ENCODE measurements around the gene WHRN. TPM values are rescaled to one million over a fixed set of nuclear protein-coding genes. Genes with fewer than 3 reads are reported as not detected.

The WHRN gene
- total RNA-seq, 1 experiment from 2014 or later, result 3.5 TPM

DNA sequence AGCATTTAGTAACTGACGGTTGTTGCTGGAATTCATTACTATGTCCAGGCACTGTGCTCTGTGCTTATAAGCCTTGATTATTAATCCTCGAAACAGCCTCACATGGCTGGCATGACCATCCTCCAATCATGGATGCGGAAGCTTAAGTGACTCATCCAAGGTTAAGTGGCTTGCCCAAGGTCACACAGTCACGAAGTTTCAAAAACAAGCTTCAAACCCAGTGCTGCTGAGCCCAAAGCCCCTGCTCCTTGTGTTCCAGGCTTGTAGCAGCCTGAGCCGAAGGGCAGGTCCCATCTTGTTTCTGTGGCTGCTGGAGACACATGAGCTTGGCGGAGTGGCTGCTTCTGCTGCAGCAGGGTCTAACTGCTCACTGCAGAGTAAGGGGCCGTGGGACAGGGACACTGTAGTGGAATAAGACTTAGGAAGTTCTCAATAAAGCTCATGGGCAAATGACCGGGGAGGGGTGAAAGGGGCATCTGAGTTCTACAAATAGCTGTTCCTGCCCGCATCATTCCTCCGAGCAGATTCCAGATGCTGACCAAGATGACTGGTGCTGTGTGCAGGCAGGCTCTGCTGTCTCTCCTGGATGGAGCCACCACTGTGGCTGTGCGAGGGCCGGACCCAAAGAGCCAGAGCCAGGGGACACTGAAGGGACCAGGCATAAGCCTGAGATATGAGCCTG, 32.4 kb downstream of the WHRN start:
- DNase-seq (ENCODE audit: low read depth), result no peak

DNA sequence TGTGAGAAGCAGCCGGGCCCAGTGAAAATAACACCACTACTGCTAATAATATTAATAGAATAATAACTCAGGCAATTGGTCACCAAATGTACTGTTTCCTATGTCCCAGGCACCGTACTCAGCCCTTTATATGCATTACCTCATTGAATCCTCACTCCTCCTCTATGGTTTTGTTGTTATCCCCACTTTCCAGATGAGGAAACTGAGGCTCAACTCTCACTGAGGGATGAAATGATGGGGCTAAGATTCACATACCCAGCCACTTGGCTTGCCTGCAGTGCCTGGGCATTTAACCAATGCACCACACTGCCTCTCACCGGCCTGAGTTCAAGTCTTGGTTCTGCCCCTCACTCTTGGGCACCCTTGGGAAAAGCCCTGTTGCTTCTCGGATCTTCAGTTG, 34.1 kb downstream of the WHRN start:
- no peak for DNase-seq (ENCODE audit: low read depth)

DNA sequence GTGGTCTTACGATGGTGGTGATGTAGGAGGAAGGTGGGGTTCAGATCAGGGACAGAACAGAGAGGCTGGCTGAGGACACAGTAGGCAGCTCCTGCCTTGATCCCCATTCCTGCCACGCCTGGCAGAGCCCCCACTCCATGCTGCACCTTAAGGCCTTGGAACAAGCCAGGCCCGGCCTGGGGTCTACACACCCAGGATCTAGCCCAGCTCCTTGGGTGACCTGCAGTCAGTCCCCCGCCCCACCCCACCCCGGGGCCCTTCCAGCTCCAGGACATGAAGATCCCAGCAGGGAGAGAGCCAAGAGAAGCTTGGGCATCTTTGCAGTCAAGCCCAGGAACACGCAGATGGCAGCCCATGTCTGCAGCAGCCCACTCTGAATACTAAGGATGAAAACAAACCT, 34.7 kb downstream of the WHRN start:
- DNase-seq (ENCODE audit: low read depth), result no peak

DNA sequence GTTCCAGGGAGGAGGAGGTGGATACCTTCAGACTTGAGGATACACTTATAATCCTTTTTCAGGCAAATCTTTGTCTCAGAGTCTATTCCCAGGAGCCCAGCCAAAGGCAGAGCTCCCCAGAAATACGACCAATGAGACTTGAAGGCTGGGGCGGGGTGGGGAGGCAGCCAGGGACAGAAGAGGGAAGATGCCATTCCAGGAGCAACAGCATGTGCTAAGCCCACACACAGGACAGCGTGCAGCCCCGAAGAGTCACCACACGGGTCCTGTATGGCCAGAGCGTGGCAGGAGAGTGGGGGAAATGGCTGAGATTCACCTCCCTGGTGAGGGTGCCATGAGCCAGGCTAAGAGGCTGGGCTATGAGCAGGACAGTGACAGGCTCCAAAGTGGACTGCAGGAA, 35.2 kb downstream of the WHRN start:
- no peak for DNase-seq (ENCODE audit: low read depth)

DNA sequence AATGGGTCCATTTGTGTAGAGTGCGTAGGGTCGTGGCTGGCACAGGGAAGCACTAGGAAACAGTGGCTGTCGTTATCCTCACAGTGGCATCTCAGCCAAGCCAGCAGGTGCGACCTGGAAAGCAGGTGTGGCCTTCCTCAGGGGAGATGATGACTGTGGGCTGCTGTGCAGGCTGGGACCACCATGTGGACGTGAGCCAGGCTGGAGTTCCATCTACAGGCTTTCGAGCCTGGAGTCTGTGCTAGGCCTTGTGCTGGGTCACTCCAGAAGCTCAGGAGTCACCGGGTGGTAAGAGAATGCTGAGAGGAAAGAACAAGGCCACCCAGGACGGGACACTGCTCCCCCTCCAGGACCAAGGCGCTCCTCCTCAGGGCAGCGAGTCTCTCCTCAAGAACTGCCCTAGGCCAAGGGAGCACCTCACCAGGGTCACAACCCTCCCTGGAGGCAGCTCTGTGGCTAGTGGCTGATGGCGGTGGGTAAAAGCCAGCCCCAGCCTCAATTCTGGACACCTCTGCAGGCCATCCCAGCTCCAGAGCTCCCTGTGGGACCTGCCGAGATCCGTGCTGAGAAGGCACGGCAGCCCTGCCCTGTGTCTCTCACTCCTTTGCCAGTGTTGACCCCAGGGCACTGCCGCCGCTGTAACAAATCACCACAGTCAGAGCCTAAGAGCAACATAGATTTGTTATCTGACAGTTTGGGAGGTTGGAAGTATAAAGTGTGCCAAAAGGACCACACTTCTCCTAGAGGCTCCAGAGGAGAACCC, 36.0 kb downstream of the WHRN start:
- no peak for DNase-seq (ENCODE audit: low read depth)

DNA sequence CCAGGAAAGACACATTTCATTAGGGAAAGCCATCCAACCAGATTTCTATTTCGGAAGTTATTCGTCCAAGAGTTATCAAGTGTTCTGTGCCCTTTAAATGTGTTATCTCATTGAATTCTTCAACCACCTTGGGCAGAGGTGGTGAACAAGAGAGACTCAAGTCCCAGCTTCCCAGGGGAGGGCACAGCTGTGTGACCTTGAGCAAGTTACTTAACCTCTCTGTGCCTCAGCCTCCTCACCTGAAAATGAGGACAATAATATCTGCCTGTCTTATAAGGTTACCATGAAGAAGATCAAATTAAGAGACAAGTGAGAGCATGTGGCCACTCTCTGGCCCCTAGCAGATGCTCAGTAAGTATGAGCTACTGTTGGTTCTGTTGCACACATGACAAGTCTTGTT, 37.4 kb downstream of the WHRN start:
- DNase-seq (ENCODE audit: low read depth), result no peak

DNA sequence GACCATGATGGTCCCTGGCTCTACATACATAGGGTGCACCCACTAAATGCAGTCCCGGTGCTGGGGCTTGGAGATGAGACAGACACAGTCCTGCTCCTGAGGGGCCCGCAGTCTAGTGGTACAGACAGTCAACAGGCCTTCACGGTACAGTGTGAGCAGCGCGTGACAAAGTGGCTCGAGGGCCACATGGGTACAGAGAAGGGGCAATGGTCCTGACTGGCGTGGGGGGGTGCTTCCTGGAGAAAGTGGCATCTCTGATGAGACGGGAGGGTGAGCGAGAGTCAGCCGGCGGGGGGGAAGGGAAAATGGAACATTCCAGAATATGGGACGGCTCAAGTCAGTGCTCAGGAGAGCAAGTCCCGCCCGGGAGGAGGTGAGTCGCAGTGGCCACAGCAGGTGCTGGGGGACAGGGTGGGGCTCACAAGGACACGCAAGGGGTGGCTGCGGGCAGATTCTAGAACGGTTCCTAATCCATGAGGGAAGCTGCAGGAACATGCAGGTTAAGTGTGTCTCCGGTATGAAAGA, 38.0 kb downstream of the WHRN start:
- DNase-seq (ENCODE audit: low read depth), result no peak

DNA sequence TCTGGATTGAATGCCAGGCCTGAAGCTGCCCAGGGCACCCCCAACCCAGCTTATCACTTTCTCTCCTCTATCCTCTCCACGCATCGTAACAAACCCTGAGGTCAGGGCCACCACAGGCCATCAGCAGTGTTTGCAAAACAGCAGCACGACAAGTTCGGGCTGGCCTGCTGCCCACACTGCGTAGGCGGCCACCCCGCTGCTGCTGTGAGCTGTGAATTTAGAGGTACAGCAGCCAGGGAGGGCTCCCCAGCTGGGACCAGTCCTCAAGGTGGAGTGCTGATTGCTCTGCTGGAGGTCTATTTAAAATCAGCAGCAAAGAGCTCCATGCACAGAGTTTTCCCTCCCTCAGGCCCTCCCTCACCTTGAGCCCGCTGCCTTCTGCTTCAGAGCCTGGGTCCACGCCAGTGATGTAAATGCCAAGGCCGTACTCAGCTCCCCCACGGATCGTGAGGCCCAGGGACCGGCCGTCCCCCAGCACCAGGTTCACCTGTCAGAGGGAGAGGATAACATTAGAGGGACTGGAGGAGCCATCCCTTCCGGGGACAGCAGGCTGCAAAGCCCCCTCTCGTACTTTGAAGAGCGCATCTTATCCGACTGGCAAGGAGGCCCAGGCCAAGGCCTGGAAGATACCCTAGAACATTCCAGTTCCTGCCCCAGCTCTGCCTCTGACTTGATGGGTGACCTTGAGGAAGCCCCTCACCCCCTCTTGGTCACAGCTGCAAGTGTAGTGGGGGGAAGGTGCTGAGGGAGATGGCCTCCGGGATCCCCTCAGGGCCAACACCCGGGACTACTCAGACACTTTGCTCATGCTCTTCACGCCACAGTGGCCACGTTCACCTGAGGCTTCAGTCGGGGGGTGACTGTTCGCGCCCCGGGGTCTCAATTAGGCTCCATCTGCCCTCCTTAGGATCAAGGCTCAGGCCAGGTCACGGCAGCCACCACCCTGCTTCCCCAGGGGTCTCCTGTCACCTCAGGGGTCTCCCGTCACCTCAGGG, 39.1 kb downstream of the WHRN start:
- no peak for DNase-seq (ENCODE audit: low read depth)

DNA sequence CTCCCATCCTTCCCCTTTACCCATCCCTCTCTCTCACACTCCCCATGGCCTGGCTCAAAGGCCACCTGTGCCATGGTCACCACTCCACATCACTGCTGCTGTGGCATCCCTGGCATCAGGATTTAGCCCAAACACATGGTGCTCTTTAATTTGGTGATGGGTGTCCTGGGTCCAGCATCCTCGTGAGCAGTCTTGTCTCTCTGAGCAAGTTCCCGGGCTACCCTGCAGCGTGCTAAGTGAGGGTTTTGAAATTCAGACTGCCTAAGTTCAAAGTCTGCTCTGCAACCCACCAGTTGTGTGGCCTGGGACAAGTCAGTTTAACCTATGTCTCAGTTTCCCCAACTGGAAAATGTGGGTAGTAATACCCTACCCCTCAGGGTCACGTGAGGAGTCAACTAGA, 39.9 kb downstream of the WHRN start:
- no peak for DNase-seq (ENCODE audit: low read depth)

DNA sequence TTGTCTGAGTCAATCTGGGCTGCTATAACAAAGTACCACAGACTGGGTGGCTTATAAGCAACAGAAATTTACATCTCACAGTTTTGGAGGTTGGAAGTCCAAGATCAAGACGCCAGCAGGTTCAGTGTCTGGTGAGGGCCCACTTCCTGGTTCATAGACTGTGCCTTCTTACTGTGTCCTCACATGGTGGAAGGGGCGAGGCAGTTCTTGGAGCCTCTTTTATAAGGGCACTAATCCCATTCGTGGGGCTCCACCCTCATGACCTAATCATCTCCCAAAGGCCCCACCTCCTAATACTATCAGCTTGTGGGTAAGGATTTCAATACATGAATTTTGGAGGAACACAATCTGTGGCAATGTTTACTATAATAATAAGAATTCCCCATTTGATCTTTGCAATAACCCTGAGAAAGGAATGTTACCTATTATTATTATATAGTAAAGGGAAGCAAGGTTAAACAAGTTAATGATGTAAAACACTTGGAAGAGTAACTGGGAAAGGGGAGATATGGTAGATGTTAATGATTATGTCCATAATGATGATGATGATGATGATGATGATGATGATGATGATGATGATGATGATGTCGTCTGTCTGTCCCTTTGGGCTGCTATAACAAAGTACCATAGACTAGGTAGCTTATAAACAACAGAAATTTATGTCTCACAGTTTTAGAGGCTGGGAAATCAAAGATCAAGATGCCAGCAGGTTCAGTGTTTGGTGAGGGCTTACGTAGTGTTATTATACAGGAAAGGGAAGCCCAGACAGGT, 40.8 kb downstream of the WHRN start:
- DNase-seq (ENCODE audit: low read depth), result no peak

DNA sequence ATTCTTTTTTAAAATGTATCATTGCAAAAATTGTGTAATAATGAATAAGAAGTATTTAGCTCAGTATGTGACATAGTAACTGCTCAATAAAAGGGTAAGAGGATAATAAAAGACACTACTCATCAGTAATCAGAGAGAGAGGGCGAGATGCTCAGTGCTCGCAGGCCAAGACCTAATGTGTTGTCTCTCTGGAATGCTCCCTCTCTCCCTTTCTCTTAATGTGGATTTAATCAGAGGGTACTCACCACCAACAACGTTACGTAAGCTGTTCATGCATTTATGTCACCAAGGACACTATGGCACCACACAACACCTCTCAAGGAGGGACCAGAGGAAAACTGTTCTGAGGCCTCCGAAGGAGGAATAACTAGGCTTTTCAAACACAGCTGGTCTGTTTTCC, 42.5 kb downstream of the WHRN start:
- DNase-seq (ENCODE audit: low read depth), result no peak

DNA sequence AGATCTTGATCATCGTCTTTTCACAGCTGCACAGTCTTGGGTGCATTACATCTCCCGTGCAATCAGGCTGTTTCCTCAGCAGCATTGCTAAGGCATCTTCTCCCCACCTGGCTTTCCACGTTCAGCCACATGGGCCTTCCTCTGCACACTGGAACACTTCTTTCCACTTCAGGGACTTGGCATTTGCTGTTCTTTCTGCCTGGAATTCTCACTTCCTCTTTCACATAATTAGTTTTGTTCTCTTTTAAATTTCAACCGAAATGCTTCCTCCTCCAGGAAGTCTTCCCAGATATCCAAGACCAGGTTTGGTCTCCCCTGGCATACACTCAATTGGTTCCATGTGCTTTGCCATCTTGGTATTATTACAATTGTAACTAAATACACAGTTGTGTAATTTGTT, 43.8 kb downstream of the WHRN start:
- no peak for DNase-seq (ENCODE audit: low read depth)

DNA sequence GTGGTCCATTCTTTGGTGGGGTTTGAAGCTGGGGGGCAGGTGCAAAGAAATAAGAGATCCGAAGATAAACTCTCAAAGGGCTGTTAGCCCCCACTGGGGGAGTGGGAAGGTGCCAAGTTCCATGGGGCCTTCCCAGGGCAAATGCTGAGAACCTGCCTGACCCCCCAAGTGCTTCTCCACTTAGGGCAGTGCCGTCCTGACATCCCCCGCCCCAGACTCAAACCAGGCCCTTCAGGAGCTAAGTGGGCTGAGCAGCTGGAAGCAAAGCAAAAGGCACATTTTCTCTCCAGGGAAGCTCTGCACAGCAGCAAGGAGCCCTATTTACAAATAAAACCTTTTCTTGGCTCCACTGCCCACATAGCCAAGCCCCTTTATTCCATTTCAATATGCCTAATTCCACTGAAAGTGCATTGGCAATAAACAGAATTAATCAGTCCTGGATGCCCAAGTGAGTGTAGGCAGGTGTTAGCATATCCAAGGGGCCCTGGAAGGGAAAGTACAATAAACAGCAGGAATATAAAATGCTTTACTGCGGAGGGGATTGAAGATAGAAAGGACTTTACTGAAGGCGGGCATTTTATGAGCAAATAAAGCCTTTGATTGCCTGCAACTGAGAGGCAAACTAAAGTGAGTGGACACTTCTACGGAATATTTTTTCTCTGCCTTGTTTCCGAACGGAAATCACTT, 44.6 kb downstream of the WHRN start:
- no peak for DNase-seq (ENCODE audit: low read depth)

DNA sequence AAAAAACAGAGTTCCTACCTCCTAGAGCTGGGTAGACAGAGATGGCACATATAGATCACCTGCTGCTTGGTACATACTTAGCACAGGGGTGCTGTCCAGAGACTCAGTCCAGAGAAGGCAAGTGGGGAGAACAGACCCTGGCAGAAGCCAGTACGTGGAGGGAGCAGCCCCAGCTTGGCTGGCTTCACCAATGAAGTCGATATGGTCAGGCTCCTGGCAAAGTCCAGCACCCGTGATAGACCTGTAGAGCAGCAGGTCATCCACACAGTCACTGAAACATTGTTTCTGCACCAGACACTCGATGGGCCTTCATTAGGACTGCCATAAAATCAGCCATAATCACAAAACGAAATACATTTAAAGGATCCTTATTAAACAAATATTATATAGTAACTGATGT, 45.8 kb downstream of the WHRN start:
- no peak for DNase-seq (ENCODE audit: low read depth)

DNA sequence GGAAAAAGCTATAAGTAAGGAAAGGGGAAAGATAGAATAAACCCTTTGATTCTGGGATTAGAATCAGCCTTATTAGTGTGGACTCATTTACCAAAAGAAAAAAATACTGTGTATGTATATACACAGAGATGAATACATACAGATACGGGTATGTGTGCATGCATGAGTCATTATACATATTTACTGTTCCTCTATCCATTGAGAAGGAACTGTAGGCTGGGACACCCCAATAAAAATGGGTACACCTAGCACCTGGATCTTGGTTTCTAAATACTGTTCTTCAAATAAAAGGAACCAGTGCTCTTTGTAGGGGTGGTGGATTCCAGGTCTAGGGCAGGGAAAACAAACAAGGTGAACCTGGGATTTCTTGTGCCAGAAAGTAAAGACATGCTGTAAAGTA, 48.3 kb downstream of the WHRN start:
- DNase-seq (ENCODE audit: low read depth), result no peak

DNA sequence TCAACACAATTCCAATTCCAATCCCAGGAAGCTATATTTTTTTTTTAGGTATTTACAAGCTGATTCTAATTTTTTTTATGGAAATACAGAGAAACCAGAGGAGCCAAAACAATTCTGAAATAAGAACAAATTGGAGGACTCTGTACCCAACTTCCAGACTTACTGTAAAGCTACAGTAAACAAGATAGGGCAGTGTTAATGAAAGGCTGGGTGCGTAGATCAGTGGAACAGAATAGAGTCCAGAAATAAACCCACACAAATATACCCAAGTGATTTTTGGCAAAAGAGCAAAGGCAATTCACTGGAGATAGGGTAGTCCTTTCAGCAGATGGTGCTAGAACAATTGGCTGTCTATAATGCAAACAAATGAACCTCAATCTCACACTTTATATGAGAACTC, 50.6 kb downstream of the WHRN start:
- DNase-seq (ENCODE audit: low read depth), result no peak

DNA sequence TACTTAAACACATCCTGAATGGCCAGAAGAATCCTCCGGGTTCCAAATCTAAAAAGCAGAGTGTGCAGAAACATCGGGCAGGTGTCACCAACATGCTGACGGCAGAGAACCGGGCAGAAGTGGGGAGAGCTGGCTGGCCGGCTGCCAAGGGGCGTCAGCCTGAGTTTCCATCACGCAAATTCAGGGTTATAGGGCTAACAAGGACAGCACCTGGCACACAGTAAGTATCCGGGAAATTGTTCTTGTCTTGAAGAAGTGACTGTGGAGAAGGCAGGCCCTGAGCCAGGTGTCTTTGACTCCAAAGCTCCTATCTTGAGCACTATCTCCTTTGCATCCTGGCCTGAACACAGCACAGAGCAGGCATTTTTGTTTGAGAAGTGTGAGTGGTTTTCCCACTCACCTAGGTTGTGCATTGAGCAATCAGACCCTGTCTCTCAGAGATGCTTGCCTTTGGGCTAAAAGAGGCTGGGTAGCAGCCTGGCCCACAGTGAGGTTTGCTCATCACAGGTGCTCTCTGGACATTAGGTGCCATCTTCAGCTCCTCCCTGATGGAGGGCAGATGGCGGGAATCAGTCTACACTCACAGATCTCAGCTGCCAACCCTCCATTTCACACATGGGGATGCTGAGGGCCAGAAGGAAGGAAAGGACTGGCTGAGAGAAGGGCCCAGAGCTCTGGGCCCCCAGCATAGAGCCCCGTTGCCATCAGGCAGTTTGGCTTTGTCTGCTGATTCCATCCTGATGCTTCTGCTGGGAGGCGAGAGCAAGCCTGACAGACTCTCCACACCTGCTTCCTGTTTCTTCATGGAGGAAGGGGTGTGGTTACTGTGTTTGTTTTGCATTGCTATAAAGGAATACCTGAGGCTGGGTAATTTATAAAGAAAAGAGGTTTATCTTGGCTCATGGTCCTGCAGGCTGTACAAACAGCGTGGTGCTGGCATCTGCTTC, 52.8 kb downstream of the WHRN start:
- DNase-seq (ENCODE audit: low read depth), result no peak

DNA sequence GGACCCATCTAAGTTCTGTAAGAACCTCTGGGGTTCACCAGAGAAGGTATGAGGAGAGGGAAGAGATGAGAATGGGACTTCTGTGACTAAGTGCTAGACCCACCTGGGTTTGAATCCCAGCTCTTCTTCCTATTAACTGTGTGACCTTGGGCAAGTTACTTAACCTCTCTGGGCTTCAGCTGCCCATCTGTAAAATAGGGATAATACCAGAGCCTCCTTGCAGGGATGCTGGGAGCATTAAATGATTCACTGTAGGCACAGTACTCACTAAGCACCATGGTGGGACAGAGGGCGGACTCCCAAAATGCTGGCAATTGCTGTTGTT, 53.6 kb downstream of the WHRN start:
- DNase-seq (ENCODE audit: low read depth), result no peak

DNA sequence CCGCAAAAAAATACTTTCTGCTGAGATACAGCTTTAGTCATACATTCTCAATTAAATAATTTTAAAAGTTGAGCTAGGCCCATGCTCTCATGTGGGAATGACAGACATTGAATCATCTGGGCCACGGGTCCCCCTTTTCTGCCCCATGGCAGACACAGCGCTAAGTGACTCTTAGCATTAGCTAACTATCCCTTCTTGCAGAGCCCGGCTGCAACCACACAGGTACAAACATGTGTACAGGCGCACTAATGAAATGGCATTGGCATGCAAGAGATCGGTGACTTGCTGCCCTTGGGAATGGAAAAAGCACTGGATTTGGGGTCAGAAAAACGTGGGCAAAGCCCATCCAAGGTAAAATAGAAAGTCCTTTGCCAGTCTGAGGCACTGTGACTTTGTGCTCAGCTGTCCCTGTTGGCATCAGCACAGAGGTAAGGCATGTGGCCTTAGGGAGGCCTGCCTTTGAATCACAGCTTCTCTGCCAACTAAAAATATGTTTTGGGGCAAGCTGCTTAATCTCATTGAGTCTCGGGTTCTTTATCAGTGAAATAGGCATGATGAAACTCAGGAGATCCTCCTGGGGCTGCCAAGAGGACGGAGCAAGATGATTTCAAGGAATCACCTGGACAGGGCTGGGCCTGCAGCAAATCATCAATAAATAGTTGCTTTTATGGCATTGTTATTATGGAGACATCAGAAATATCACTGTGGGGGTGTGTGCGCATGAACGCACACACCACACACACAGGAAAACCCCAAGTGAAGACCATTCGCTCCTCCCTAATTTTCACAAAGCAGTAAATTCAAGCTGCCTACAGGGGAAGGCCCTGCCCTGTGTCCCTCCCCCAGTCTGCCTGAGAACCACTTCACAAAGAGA, 54.2 kb downstream of the WHRN start:
- no peak for DNase-seq (ENCODE audit: low read depth)
